Stomach (tissue), 19 donors: ENCODE data around the gene STEAP2. TPM values are rescaled to one million over a fixed set of nuclear protein-coding genes. Genes with fewer than 3 reads are reported as not detected.

Experiments used
- DNase-seq, 2 donors: peaks; one replicate each; pipeline versions ENCODE4 v3.0.0 to v3.0.0-alpha.2; 2013 to 2019
- H3K27ac ChIP-seq, 5 donors: fragments of 200-600 bp in 4 of 5; sonication (generic) in 4 of 5; one replicate each; pipeline ENCODE4 v1.5.1; 2013 to 2019; ENCODE audit warnings: mild to moderate bottlenecking in 1 of 5, moderate library complexity in 1 of 5
- H3K27me3 ChIP-seq, 3 donors: fragments of 200-600 bp; sonication (generic); one replicate each; pipeline ENCODE4 v1.5.1; 2017 to 2019; ENCODE audit warnings: mixed run types in 1 of 3
- H3K36me3 ChIP-seq, 4 donors: fragments of 200-600 bp; sonication (generic); 1 replicate in 3 of 4; 2 replicates in 1 of 4; pipeline ENCODE4 v1.5.1; 2016 to 2019
- H3K4me1 ChIP-seq, 4 donors: fragments of 200-600 bp; sonication (generic); one replicate each; pipeline ENCODE4 v1.5.1; 2016 to 2019
- H3K4me3 ChIP-seq, 4 donors: fragments of 200-600 bp; sonication (generic) in 3 of 4; one replicate each; pipeline ENCODE4 v1.5.1; 2016 to 2019; ENCODE audit warnings: mild to moderate bottlenecking in 1 of 4
- H3K9me3 ChIP-seq, 4 donors: fragments of 200-600 bp; sonication (generic); one replicate each; pipeline ENCODE4 v1.5.1; 2016 to 2019
- EP300 ChIP-seq: sonication (generic); formaldehyde crosslinking; IDR thresholded peaks from one replicate; pipeline ENCODE4 v1.6.1; 2017; ENCODE audit warnings: antibody characterized with exemption
- POLR2A ChIP-seq, 4 donors: fragments of 450-650 bp; IDR thresholded peaks; one replicate each; pipeline ENCODE4 v1.6.1; 2016; ENCODE audit warnings: antibody characterized with exemption in 4 of 4, control low read depth in 2 of 4, mild to moderate bottlenecking in 1 of 4, moderate library complexity in 1 of 4
- POLR2AphosphoS5 ChIP-seq, 3 donors: sonication (generic); formaldehyde crosslinking; IDR thresholded peaks; one replicate each; pipeline ENCODE4 v1.6.1; 2016; ENCODE audit warnings: antibody characterized with exemption in 3 of 3
- WGBS, 5 donors: extraction: QIAGEN DNeasy Blood & Tissue Kit in 3 of 5; methylation state at CpG; one replicate each; pipeline versions ENCODE4 v1.1.5 to v1.1.7; 2013 to 2018; 5-methylcytosine and 5-hydroxymethylcytosine counted together
- intact Hi-C: fragments of 100-400 bp; cut with DNase I; formaldehyde crosslinking; loops from one replicate; pipeline ENCODE4 v1.15.1; 2023; ENCODE audit warnings: low total_unique reads
- long read RNA-seq, 10 donors: transcript quantifications; one replicate each; lab custom pipeline, GENCODE V29; 2026
- polyA plus RNA-seq, 3 donors: library from polyadenylated mRNA; stranded (reverse); fragments of 200-250 nt; gene quantifications; one replicate each; pipeline ENCODE4 v1.2.3, GENCODE V29; 2013
- total RNA-seq, 5 donors: library from RNA; depleted of rRNA; stranded (reverse); fragments of >200 nt; gene quantifications; one replicate each; pipeline versions ENCODE4 v1.1.0 to v1.2.3, GENCODE V29; 2014 to 2016
- TF ChIP-seq, protein P1 (sequence below), 7 experiments: fragments of 450-650 bp in 4 of 7; fragments of 200-600 bp in 3 of 7; sonication (generic) in 3 of 7; IDR thresholded peaks; one replicate each; pipeline ENCODE4 v1.5.1; 2016 to 2019; ENCODE audit warnings: antibody characterized with exemption in 7 of 7, control low read depth in 2 of 7, mild to moderate bottlenecking in 1 of 7
- donor health status: healthy with polysubstance abuse.
- donor health status: Bipolar disorder and iron deficiency.
- donor health status: healthy.

STEAP2 gene
- total RNA-seq = 10 to 100 TPM in 3 of 5 donors, 1 to 10 TPM in 2; 7.8 to 52.7 (median 17.5) TPM
- 1 to 10 TPM in 2 of 3 donors, under 1 TPM in 1; 0.92 to 9.2 (median 2.0) TPM for polyA plus RNA-seq
- long read RNA-seq, donor 1 = 0 reads
- long read RNA-seq, donor 2 = 0 reads
- long read RNA-seq, donor 3 = 0 reads
- long read RNA-seq, donor 4 = 0 reads
- long read RNA-seq, donor 5 = 0 reads
- long read RNA-seq, donor 6 = 0 reads
- long read RNA-seq, donor 7 = 0 reads
- long read RNA-seq, donor 8, full-length matches to known transcripts = 1 of 1 reads
- long read RNA-seq, donor 8, partial matches to known transcripts = 0 of 1 reads
- long read RNA-seq, donor 8, other reads (novel, unspliced or antisense) = 0 of 1 reads
- long read RNA-seq, donor 9, partial matches to known transcripts = 6 of 6 reads
- long read RNA-seq, donor 9, other reads (novel, unspliced or antisense) = 0 of 6 reads
- long read RNA-seq, donor 10, partial matches to known transcripts = 0 of 1 reads
- long read RNA-seq, donor 10, other reads (novel, unspliced or antisense) = 0 of 1 reads

DNA sequence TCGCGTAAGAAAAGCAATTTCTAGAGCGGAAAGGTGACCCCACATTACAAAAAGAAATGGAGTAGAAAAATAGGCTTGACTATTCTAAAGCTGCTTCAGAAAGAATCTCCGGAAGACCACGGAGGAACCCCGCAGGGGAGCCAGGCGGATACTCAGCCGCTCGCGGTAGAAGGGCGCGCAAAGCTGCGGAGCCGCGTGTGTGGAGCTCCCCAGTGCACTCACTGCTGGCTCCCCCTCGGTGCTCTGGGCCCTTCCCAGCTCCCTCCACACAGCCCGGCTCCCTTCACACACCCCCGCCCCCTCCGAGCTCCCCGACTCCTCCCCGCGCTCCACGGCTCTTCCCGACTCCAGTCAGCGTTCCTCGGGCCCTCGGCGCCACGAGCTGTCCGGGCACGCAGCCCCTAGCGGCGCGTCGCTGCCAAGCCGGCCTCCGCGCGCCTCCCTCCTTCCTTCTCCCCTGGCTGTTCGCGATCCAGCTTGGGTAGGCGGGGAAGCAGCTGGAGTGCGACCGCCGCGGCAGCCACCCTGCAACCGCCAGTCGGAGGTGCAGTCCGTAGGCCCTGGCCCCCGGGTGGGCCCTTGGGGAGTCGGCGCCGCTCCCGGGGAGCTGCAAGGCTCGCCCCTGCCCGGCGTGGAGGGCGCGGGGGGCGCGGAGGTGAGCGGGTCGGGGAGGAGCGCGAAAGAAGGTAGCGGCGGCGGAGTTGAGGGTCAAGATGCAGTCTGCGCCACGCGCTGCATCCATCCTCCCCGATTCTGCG lies at the start of gene STEAP2:
STEAP2 (plus strand) TSS at position 350 of the 758 bp plus-strand sequence. CDS start 13,343 bp downstream, outside the sequence.
- Histone ChIP-seq H3K4me1 (peaks cover 4 to 36% (median 14%) of the 10 kb centered on the region in 4 donors), H3K27ac (peak within 1 kb of the TSS; percentile 81 to 90 (median 87)), H3K4me3 (peak within 1 kb of the TSS; percentile 67 to 73 (median 68)), H3K36me3 (no peaks in the 10 kb centered on the region), H3K27me3 (peaks cover 0 to 18% (median 8%) of the 10 kb centered on the region in 3 donors), H3K9me3 (no peaks in the 10 kb centered on the region)
- peak in 2 of 3 donors; percentile 79 to 85 for TF ChIP-seq POLR2AphosphoS5 (IDR thresholded peaks at IDR 0.05)
- no peak for TF ChIP-seq EP300
- TF ChIP-seq, protein P1, sequence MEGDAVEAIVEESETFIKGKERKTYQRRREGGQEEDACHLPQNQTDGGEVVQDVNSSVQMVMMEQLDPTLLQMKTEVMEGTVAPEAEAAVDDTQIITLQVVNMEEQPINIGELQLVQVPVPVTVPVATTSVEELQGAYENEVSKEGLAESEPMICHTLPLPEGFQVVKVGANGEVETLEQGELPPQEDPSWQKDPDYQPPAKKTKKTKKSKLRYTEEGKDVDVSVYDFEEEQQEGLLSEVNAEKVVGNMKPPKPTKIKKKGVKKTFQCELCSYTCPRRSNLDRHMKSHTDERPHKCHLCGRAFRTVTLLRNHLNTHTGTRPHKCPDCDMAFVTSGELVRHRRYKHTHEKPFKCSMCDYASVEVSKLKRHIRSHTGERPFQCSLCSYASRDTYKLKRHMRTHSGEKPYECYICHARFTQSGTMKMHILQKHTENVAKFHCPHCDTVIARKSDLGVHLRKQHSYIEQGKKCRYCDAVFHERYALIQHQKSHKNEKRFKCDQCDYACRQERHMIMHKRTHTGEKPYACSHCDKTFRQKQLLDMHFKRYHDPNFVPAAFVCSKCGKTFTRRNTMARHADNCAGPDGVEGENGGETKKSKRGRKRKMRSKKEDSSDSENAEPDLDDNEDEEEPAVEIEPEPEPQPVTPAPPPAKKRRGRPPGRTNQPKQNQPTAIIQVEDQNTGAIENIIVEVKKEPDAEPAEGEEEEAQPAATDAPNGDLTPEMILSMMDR (IDR thresholded peaks at IDR 0.05) = peak in 5 of 7 experiments; percentile 58 to 81 (median 70)
- TF ChIP-seq POLR2A (IDR thresholded peaks at IDR 0.05) = peak in 1 of 4 donors; percentile 74
- DNase-seq = peak; percentile 90 to 97
- intact Hi-C loops = no loop called here
- WGBS, 5 donors = 1 to 3% (median 1%) methylated on average over 36 to 73 of the region's 73 CpGs

DNA sequence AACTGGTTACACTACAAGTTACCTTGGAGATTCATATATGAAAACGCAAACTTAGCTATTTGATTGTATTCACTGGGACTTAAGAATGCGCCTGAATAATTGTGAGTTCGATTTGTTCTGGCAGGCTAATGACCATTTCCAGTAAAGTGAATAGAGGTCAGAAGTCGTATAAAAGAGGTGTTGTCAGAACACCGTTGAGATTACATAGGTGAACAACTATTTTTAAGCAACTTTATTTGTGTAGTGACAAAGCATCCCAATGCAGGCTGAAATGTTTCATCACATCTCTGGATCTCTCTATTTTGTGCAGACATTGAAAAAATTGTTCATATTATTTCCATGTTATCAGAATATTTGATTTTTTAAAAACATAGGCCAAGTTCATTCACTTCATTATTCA lies 48.0 kb upstream of the STEAP2 start:
- TF ChIP-seq POLR2A (IDR thresholded peaks at IDR 0.05) (no peak), POLR2AphosphoS5 (IDR thresholded peaks at IDR 0.05) (no peak), EP300 (no peak)
- TF ChIP-seq, protein P1 (IDR thresholded peaks at IDR 0.05) = no peak
- peaks cover 0 to 7% (median 0%) of the 10 kb centered on the region in 4 donors for H3K36me3 ChIP-seq
- no peaks in the 10 kb centered on the region for H3K27me3 ChIP-seq
- WGBS, 5 donors = 88 to 95% (median 90%) methylated on average over 5 of the region's 5 CpGs
- H3K27ac ChIP-seq = no peak overlapping the region
- no peaks in the 10 kb centered on the region for H3K9me3 ChIP-seq
- intact Hi-C loops = loop anchor here (10.0 kb wide), 1 partner anchor 271 kb away; no protein-coding TSS in a partner anchor
- no peak for DNase-seq
- H3K4me3 ChIP-seq = no peak overlapping the region
- no peaks in the 10 kb centered on the region for H3K4me1 ChIP-seq

- WGBS, 5 donors = 58 to 71% (median 60%) methylated on average over 2 of the region's 2 CpGs
- Histone ChIP-seq H3K27ac (no peak overlapping the region), H3K4me3 (no peak overlapping the region), H3K27me3 (no peaks in the 10 kb centered on the region), H3K36me3 (peaks cover 0 to 7% (median 0%) of the 10 kb centered on the region in 4 donors), H3K4me1 (no peaks in the 10 kb centered on the region), H3K9me3 (peaks cover 0 to 3% (median 0%) of the 10 kb centered on the region in 4 donors)
- TF ChIP-seq EP300 (no peak), POLR2A (IDR thresholded peaks at IDR 0.05) (no peak), POLR2AphosphoS5 (IDR thresholded peaks at IDR 0.05) (no peak)
- TF ChIP-seq, protein P1 (IDR thresholded peaks at IDR 0.05) = no peak
- intact Hi-C loops = loop anchor here (10.0 kb wide), 1 partner anchor 269 kb away; no protein-coding TSS in a partner anchor
- peak; percentile 43 to 45 for DNase-seq
Observed at GRCh38 chr7:90165724-90166123, 45.8 kb upstream of the STEAP2 start.

GRCh38 chr7:90166153-90166552 lies 45.4 kb upstream of the STEAP2 start:
- peaks cover 0 to 3% (median 0%) of the 10 kb centered on the region in 4 donors for H3K9me3 ChIP-seq
- intact Hi-C loops = loop anchor here (10.0 kb wide), 1 partner anchor 269 kb away; no protein-coding TSS in a partner anchor
- H3K27me3 ChIP-seq = no peaks in the 10 kb centered on the region
- peaks cover 0 to 3% (median 0%) of the 10 kb centered on the region in 4 donors for H3K36me3 ChIP-seq
- H3K4me1 ChIP-seq = no peaks in the 10 kb centered on the region
- H3K27ac ChIP-seq = no peak overlapping the region
- H3K4me3 ChIP-seq = no peak overlapping the region
- 66 to 94% (median 76%) methylated on average over 3 of the region's 3 CpGs for WGBS, 5 donors
- no peak for DNase-seq
- TF ChIP-seq, protein P1 (IDR thresholded peaks at IDR 0.05) = no peak
- no peak for TF ChIP-seq EP300
- TF ChIP-seq POLR2A (IDR thresholded peaks at IDR 0.05) = no peak
- TF ChIP-seq POLR2AphosphoS5 (IDR thresholded peaks at IDR 0.05) = no peak
